GM18499 (cell line): ENCODE data around the gene FMN2.
"Not testable (repeated sequence)": the region's sequence is repeated elsewhere in the genome, so short reads cannot be mapped to it uniquely, and the experiment has no call there.

Experiments used
- ATAC-seq: cut with Tn5 transposase; IDR thresholded peaks from one replicate; pipeline ENCODE4 v1.9.1; 2021; ENCODE audit warnings: moderate number of reproducible peaks; ENCODE audit not compliant: insufficient read depth, unreplicated experiment

FMN2 gene

DNA sequence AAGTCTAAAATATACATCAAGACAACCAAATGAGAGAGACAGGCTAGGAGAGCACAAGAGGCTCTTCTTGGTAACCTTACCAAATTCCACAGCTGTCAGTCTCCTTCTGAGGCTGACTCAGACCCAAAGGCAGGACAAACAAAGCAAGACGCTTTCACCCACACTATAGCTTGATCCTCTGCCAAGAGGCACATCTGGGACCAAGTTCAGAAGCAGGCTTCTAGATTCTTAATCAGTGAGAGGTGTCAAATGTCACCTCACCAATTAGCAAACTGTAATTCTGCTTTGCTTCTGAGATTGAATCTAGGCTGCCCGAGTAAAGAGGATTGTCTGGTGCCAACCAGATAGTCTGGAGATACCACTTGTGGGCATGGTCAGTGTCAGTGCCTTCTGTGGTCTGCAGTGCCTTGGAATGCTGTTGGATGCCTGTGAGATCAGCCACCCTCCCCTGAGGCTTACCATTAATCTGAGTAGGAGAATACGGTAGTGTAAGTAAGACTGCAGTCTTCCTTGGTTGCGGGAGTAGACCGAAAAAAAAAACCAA is 151.0 kb downstream of the FMN2 start:
- ATAC-seq, result no peak

DNA sequence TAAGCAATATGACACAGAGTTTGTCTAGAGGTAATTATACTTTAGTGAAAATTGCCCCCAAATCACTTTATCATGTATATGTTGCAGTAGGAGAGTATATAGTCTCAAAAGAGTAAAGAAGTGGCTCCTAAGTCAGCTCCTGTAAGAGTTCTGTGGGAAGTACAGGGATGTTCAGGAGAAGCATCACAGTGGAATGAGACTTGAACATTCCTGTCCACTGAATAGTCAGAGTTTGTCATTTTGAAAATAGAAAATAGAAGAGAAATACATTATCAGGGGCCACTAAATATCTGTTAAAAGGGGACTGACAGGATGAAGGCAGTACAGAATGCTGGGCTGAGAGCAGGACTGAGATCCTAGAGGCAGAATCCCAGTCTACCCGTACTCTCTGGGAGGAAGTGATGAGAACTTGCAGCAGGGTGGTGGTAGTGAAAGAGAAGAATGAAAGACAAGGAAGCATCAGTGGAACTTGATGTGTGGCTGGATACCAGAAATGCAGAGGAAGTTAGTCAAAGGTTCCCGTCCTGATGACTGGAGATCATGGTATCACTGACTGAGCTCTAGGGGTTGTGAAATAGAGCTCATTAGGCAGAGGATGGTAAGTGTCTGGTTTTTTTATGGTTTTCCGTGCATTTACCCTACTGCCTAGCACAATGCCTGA is 153.4 kb downstream of the FMN2 start:
- ATAC-seq, result no peak

- ATAC-seq, result no peak
Measured at GRCh38 chr1:240245629-240246020, 153.9 kb downstream of the FMN2 start.

DNA sequence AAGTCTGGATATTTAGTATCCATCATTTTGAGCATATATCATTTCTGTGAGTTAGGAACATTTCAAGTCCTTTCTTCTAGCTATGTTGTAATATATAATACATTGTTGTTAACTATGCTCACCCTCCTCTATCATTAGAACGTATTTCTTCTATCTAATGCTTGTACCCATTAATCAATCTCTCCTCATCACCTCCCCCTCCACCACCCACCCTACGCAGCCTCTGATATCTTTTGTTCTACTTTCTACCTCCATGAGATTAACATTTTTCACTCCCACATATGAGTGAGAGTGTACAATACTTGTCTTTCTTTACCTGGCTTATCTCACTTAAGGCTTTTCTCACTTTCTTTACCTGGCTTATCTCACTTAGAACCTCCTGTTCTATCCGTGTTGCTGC is 156.2 kb downstream of the FMN2 start:
- ATAC-seq, result no peak

GRCh38 chr1:240254006-240254405 is 162.3 kb downstream of the FMN2 start:
- no peak for ATAC-seq

DNA sequence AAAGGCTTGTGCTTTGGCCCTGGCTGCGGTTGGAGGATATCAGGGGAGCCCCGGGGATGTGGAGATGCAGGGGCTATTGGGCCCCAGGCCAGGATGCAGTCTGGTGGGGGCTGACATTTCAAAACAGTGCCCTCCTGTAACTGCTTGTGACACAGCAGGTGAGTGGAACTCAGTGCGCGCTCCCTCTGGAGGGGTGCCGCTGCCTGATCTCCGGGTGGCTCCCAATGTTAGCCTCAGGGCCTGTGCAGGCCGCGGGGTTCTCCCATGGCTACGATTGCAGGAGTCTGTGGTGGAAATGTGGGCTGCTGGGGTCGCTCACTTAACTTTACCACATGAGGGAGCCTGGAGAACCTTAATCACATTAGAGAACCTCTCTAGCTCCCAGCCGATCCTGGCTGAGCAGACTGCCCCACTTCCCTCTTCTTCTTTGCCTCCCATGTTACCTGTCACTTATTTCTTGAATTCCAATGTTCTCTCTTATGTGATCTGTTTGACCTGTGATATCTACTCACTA is 163.2 kb downstream of the FMN2 start:
- no peak for ATAC-seq

DNA sequence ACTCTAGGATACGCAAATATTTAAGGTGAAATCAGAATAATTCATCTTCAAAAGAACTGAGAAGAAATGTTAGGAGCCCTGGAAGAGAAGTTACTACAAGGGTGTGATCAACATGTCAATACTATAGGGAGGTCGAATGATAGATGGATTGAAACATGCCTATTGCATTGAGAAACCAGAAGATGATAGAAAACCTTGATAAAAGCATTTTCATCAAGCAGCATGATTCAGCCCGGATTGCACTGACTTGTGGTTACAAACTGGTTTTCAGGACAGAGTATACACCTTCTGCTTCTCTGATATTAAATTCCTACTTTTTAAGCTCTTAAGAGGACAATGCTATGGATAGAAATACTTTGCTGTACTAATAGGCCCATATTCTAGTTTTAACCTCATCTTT is 164.2 kb downstream of the FMN2 start:
- no peak for ATAC-seq

- no peak for ATAC-seq
Measured at GRCh38 chr1:240256836-240257503, 165.3 kb downstream of the FMN2 start.

- no peak for ATAC-seq
Measured at GRCh38 chr1:240258910-240259309, 167.2 kb downstream of the FMN2 start.

DNA sequence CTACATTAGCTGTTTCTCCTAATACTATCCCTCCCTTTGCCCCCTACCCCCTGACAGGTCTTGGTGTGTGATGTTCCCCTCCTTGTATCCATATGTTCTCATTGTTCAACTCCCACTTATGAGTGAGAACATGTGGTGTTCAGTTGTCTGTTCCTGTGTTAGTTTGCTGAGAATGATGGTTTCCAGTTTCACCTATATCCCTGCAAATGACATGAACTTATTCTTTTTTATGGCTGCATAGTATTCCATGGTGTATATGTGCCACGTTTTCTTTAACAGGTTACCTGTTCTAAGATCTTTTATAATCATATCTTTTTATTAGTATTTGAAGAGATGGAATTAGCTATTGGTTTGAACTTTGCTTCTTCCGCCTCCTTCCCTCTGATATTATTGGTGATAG is 172.8 kb downstream of the FMN2 start:
- not testable (repeated sequence) for ATAC-seq

GRCh38 chr1:240271081-240271480 is 179.4 kb downstream of the FMN2 start:
- ATAC-seq, result no peak

DNA sequence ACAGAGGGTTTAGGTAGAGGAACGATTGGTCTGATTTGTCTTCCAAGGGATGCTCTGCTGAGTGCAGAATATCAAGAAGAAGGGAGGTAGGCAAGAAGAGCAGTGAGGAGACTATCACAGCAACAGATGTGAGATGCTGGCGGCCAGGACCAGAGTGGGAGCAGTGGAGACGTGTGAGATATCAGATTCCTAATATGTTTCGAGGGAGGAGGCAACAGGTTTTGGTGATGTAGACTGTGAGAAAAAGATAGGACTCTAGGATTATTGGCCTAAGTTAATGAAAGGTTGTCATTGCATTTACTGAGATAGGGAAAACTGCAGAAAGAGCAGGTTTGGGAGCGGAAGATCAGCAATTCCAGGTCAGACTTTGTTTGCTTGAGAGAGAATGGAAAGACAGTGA is 182.9 kb downstream of the FMN2 start:
- no peak for ATAC-seq

- ATAC-seq, result not testable (repeated sequence)
Measured at GRCh38 chr1:240275219-240275618, 183.5 kb downstream of the FMN2 start.

- ATAC-seq, result no peak
Measured at GRCh38 chr1:240278082-240278481, 186.4 kb downstream of the FMN2 start.

DNA sequence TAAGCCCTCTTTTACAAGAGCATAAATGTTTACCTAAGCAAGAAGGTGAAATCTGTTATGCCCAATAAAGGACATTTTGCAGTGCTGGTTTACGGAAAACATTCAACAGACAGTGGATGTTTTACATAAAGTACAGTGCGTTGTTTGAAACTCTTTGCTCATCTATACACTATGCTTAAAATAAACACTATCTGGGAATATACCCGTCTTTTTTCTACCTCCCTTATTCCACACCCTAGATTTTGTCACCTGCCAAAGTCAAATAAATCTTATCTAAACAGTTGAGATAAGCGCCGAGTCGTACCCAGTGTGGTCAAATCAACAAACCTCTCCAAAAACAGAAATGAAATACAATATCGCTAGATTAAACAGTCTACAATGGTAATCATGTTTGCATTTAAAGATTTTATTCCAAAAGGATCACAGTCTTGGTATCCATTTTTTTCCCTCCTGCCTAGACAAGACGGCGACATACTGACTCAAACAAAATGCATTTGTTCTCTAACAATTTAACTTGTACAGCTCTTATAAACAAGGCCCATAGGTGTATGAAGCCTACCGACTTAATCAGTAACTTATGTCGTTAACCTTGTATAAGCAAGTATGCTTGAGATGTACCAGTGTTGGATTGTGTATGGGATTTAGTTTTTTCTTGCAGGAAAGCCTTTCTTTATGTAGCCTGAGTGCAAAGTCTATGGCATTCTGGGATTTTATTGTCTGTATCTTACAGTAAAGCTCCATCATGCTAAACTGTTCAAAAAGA is 189.1 kb downstream of the FMN2 start:
- ATAC-seq, result no peak

- no peak for ATAC-seq
Measured at GRCh38 chr1:240282061-240282830, 190.6 kb downstream of the FMN2 start.

GRCh38 chr1:240284656-240285414 is 193.2 kb downstream of the FMN2 start:
- no peak for ATAC-seq

DNA sequence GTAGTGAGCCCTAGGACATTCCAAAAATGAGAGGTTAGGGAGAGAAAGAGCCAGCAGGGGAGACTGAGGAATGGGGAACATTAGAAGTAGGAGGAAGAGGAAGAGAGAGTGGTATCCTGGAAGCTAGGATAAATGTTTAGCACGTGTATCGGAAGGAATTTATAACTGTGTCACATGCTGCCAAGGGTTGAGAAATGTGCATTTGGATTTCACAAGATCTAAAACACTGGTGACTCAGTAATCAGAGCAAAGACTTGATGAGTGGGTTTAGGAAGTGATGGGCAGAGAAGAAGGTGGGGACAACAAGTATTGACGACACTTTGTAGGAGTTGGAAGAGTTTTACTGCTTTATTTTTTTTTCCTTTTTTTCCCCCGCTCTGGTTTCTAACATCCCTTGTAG is 193.9 kb downstream of the FMN2 start:
- ATAC-seq, result no peak

DNA sequence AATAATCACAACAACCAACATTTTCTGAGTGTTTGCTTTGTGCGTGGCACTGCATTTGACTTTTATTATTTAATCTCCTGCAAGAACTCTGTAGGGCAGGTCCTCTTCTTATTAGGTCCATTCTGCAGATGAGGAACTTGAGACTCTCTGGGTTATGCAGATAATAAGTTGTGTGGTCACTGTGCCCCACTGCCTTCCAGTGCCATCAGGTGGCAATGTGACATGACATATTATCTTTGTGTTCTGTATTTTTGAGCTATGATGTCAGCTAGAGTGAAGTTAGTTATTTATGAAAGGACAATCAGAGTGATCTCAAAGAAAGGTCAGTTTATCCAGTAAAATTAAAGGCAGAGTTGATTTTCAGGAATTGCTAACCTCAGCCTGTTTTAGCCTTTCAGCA is 196.0 kb downstream of the FMN2 start:
- ATAC-seq, result no peak

GRCh38 chr1:240293706-240294105 is 202.0 kb downstream of the FMN2 start:
- ATAC-seq, result no peak
